ENCODE results near the gene CS.
"Not testable (repeated sequence)": the region's sequence is repeated elsewhere in the genome, so short reads cannot be mapped to it uniquely, and the experiment has no call there.

CS gene

GRCh38 chr12:56282030-56282429 lies 18.1 kb downstream of the CS start:
- Histone ChIP-seq H3K9me3 (ENCODE audit: severe bottlenecking) (peaks cover 2% of the 10 kb centered on the region), H3K27ac (ENCODE audit: poor library complexity, severe bottlenecking) (no peak overlapping the region), H3K4me1 (ENCODE audit: insufficient read depth, poor library complexity, severe bottlenecking) (no peaks in the 10 kb centered on the region), H3K27me3 (ENCODE audit: insufficient read depth, poor library complexity, severe bottlenecking) (no peaks in the 10 kb centered on the region), H3K36me3 (ENCODE audit: low read depth) (peaks cover 91% of the 10 kb centered on the region), H3K4me3 (ENCODE audit: severe bottlenecking) (no peak overlapping the region)
- no peak for TF ChIP-seq CTCF (IDR thresholded peaks at IDR 0.05; ENCODE audit: poor library complexity, severe bottlenecking)
- DNase-seq (ENCODE audit: low spot score), result no peak
- no peak for ATAC-seq (ENCODE audit: low read depth)

- no peak for TF ChIP-seq CTCF (IDR thresholded peaks at IDR 0.05; ENCODE audit: poor library complexity, severe bottlenecking)
- Histone ChIP-seq H3K36me3 (ENCODE audit: low read depth) (peaks cover 91% of the 10 kb centered on the region), H3K4me3 (ENCODE audit: severe bottlenecking) (no peak overlapping the region)
Measured at GRCh38 chr12:56280849-56281248, 19.3 kb downstream of the CS start.

GRCh38 chr12:56278905-56279304 lies 21.2 kb downstream of the CS start:
- peaks cover 97% of the 10 kb centered on the region for H3K36me3 ChIP-seq (ENCODE audit: low read depth)
- DNase-seq (ENCODE audit: low spot score) (no peak), ATAC-seq (ENCODE audit: low read depth) (no peak)

More at GRCh38 chr12:56280849-56281248, 19.3 kb downstream of the CS start:
- no peaks in the 10 kb centered on the region for H3K4me1 ChIP-seq (ENCODE audit: insufficient read depth, poor library complexity, severe bottlenecking)
- no peaks in the 10 kb centered on the region for H3K27me3 ChIP-seq (ENCODE audit: insufficient read depth, poor library complexity, severe bottlenecking)
- no peak overlapping the region for H3K27ac ChIP-seq (ENCODE audit: poor library complexity, severe bottlenecking)
- peaks cover 2% of the 10 kb centered on the region for H3K9me3 ChIP-seq (ENCODE audit: severe bottlenecking)
- DNase-seq (ENCODE audit: low spot score) (no peak), ATAC-seq (ENCODE audit: low read depth) (no peak)

GRCh38 chr12:56274299-56274698 lies 25.8 kb downstream of the CS start:
- Histone ChIP-seq H3K36me3 (ENCODE audit: low read depth) (peaks cover 79% of the 10 kb centered on the region), H3K9me3 (ENCODE audit: severe bottlenecking) (no peaks in the 10 kb centered on the region), H3K27me3 (ENCODE audit: insufficient read depth, poor library complexity, severe bottlenecking) (no peaks in the 10 kb centered on the region), H3K4me1 (ENCODE audit: insufficient read depth, poor library complexity, severe bottlenecking) (no peaks in the 10 kb centered on the region), H3K4me3 (ENCODE audit: severe bottlenecking) (no peak overlapping the region), H3K27ac (ENCODE audit: poor library complexity, severe bottlenecking) (no peak overlapping the region)
- no peak for DNase-seq (ENCODE audit: low spot score)
- no peak for TF ChIP-seq CTCF (IDR thresholded peaks at IDR 0.05; ENCODE audit: poor library complexity, severe bottlenecking)
- ATAC-seq (ENCODE audit: low read depth), result no peak

More at GRCh38 chr12:56278905-56279304, 21.2 kb downstream of the CS start:
- H3K4me1 ChIP-seq (ENCODE audit: insufficient read depth, poor library complexity, severe bottlenecking), result no peaks in the 10 kb centered on the region
- H3K9me3 ChIP-seq (ENCODE audit: severe bottlenecking), result peaks cover 2% of the 10 kb centered on the region
- no peak for TF ChIP-seq CTCF (IDR thresholded peaks at IDR 0.05; ENCODE audit: poor library complexity, severe bottlenecking)
- no peak overlapping the region for H3K4me3 ChIP-seq (ENCODE audit: severe bottlenecking)
- no peak overlapping the region for H3K27ac ChIP-seq (ENCODE audit: poor library complexity, severe bottlenecking)
- no peaks in the 10 kb centered on the region for H3K27me3 ChIP-seq (ENCODE audit: insufficient read depth, poor library complexity, severe bottlenecking)

- peaks cover 60% of the 10 kb centered on the region for H3K36me3 ChIP-seq (ENCODE audit: low read depth)
- not testable (repeated sequence) for H3K4me3 ChIP-seq (ENCODE audit: severe bottlenecking); H3K4me1 ChIP-seq (ENCODE audit: insufficient read depth, poor library complexity, severe bottlenecking); DNase-seq (ENCODE audit: low spot score); H3K9me3 ChIP-seq (ENCODE audit: severe bottlenecking); H3K27ac ChIP-seq (ENCODE audit: poor library complexity, severe bottlenecking); ATAC-seq (ENCODE audit: low read depth); H3K27me3 ChIP-seq (ENCODE audit: insufficient read depth, poor library complexity, severe bottlenecking)
Measured at GRCh38 chr12:56272468-56272867, 27.7 kb downstream of the CS start.

Data from RWPE2 (cell line).